Stimulated activated CD8-positive, alpha-beta memory T cell treated with anti-CD3 and anti-CD28 coated beads, Interleukin-15, amount 100 ng/mL, for 48 hours (primary cell): Measurements from ENCODE around the gene EXT2.

Experiments
- DNase-seq, 2 donors: peaks; one replicate each; pipeline ENCODE4 v3.0.0-alpha.2; 2020; ENCODE audit warnings: low read depth in 2 of 2

The EXT2 gene

DNA sequence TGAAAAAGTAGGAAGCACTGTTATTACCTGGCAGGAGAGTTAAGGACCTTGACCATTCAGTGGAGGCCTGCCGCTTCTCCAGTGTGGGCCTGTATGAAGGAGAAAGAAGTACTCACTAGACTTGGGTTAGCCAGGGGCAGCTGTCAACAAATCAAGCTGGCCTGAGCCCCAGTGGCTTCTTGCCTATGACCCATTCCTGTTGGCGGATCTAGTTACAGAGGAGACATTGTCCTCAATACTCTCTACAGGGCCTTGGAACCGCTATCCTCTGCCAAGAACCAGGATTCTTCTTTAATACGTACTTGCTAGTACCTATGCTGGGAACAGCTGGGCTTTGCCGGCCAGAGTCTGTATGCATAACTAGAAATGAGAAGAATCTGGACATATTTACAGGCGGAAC is 146.4 kb downstream of the EXT2 start:
- no peak for DNase-seq

GRCh38 chr11:44243086-44243485 is 147.6 kb downstream of the EXT2 start:
- no peak for DNase-seq

GRCh38 chr11:44243595-44244343 is 148.3 kb downstream of the EXT2 start:
- DNase-seq, result no peak

- DNase-seq, result no peak
These were observed 149.3 kb downstream of the EXT2 start for GRCh38 chr11:44244639-44245310.

GRCh38 chr11:44246726-44247125 is 151.2 kb downstream of the EXT2 start:
- no peak for DNase-seq

DNA sequence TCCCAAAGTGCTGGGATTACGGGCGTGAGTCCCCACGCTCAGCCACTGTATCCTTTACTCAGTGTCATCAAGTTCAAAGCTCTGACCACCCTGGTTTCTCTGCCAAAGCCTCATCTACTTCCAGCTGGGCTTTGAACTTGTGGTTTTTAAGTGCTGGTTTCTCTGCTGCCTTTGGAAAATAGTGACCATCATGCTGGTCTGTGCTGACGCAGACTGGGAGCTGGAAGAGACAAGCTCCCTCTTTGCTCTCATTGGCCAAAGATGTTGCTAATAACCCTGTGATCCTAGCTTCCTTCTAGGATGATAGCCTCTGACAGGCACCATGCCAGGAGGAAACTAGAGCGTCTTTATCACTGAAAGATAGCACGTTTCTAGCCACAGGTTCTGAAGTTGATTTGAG is 152.0 kb downstream of the EXT2 start:
- no peak for DNase-seq

DNA sequence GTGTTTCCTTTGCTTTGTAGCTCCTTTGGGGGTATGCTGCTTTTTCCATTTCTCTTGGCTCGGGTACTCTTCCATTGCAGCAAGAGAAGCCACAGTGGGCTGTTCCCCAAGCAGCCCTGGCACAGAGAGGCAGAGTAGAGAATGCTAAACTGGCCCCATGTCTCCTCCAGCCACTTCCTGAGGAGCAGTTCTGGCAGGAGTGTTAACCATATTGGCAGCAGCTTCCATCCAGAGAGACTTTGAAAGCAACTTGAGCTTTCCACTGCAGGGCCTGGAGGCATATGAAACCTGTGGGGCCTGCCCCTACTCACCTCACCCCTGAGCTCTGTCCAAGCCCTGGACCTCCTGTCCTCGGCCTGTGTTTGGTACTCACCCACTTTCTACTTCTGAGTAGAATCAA is 152.6 kb downstream of the EXT2 start:
- no peak for DNase-seq

- DNase-seq, result no peak
These were observed 154.9 kb downstream of the EXT2 start for GRCh38 chr11:44250421-44250820.

- DNase-seq, result no peak
These were observed 157.6 kb downstream of the EXT2 start for GRCh38 chr11:44252999-44253602.

GRCh38 chr11:44255406-44256071 is 160.1 kb downstream of the EXT2 start:
- DNase-seq, result no peak

DNA sequence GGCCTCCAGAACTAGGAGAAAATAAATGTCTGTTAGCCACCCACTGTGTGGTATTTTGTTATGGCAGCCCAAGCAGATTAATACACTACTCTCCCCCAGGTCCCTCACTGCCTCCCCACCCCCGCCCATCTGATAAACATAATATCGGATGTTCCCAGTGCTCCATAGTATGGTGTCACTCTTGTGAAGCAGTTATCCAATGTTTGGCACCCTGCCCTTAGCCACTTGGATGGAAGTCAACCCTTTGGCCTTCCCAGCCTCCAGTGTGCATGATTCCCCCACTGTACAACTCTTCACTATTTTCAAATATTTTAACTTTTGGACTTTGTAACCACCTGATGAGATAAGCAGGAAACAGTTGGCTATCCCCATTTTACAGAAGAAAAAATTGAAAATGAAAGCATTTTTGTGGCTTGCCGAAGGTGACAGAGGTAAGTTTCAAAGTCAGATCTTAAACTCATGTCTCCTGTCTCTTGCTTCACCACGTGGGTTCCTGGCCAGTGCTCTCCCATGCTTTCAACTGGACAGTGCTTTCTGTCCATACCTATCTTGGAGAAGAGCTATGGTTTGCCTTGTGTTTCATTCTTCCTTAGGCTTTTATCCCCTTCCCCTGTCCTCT is 161.3 kb downstream of the EXT2 start:
- DNase-seq, result no peak

- DNase-seq, result no peak
These were observed 162.1 kb downstream of the EXT2 start for GRCh38 chr11:44257338-44258189.

- no peak for DNase-seq
These were observed 162.7 kb downstream of the EXT2 start for GRCh38 chr11:44258190-44258489.

- DNase-seq, result no peak
These were observed 163.5 kb downstream of the EXT2 start for GRCh38 chr11:44258839-44259420.

- no peak for DNase-seq
These were observed 164.6 kb downstream of the EXT2 start for GRCh38 chr11:44260081-44260480.

DNA sequence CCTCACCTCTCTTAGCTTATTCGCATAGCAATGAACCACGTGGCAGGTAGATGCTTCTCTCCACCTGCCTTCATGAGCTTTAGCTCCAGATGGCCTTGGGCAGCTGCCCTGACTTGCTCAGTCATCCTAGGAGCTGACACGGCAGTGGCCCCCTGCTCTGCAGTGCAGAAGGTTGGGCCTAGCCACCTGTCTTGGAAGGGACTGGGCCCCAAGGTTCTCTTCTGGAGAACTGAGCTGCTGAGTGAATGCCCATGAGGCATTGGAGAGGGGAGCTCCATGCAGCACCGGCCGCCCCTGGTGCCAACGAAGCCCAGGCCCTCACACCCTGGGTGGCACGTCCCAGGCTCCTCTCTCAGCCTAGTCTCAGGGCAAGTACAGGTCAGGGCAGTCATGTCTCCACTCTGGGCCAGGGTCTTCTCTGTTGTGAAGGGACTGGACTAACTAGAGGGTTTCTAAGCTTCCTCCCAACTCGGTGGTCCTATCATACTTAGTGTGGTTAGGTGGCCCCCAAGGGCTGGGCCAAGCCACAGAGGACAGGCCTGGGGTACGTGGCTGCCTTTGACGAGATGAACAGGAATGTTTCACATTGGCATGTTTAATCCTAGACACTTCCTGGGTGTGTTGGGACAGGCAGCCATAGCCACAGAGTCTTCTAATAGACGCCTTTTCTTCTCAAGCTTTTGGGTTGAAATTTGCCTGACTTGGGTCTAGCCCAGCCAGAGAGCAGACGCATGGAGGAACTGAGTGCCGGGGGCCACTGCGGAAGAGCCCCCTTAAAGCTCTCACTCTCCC is 166.5 kb downstream of the EXT2 start:
- DNase-seq, result no peak

DNA sequence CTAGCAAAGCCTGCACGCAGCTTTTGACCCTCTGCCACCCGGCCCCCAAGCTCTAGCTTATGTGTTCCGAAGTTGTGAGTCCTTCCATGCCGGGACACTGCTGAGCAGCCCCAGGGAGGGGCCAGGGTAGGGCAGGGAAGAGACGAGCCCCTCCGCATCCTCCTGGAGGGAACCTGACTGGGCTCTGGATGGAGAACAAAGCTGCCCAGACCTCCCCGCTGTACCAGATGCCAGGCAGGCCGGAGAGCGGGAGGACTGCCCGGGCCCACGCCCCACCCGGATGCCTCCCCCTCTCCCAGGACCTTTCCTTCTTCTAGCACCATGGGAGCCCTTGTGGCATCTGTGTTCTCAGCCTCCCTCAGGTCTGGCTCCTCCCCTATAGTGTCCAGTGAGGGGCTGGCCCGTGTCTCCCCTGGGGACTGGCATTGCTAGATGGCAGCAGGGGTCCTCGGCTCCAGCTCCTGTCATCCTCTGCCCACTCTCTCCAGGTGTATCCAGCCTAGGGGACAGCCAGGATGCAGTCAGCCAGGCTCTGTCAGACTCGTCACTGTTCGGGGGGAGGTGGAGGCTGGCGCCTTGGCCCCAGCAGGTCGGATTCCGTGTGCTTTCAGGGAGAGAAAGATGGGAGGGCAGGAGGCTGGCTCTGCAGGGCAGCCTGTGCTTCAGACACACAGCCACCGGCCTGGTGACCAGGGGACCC is 168.4 kb downstream of the EXT2 start:
- DNase-seq, result no peak

DNA sequence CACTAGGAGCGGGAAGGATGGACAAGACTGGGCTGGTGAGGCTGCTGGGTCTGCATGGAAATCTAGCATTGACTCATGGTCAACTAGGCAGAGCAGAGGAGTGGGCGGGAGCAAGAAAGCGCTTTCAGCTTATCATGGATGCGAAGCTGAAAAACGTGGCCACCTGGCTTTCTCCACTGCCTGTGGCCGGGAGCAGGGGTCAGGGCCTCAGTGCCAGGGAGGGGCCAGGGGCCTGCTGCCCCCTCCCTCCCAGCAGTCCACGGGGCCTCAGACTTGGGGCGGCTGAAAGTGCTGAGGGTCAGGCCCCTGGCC is 168.9 kb downstream of the EXT2 start:
- no peak for DNase-seq

GRCh38 chr11:44264761-44265160 is 169.3 kb downstream of the EXT2 start:
- DNase-seq, result no peak
